H1 (cell line): ENCODE results near the gene COL6A3. TPM values are rescaled to one million over a fixed set of nuclear protein-coding genes. Genes with fewer than 3 reads are reported as not detected.

Source experiments
- ASH2L ChIP-seq: fragments of 200-600, 300-600 bp; sonication (generic); IDR thresholded peaks from one replicate; pipeline ENCODE4 v1.7.1; 2017; ENCODE audit warnings: low read length
- CBX5 ChIP-seq: fragments of 300-800, 300-1000 bp; sonication (generic); IDR thresholded peaks from 2 replicates; pipeline ENCODE4 v1.7.1; 2016; ENCODE audit warnings: antibody characterized with exemption, low read length, low read depth
- CTBP2 ChIP-seq: IDR thresholded peaks from 2 replicates; pipeline ENCODE4 v1.7.0; 2011; ENCODE audit warnings: borderline replicate concordance, mild to moderate bottlenecking, moderate library complexity, mixed read lengths, low read length; ENCODE audit not compliant: insufficient read depth, insufficient read length
- EGR1 ChIP-seq: IDR thresholded peaks from 2 replicates; pipeline ENCODE4 v1.6.1; 2011; ENCODE audit warnings: low read depth, low read length, borderline replicate concordance
- EZH2 ChIP-seq: fragments of 200-600 bp; sonication (generic); IDR thresholded peaks from 2 replicates; pipeline ENCODE4 v1.7.1; 2012; ENCODE audit warnings: low read depth, mild to moderate bottlenecking, moderate library complexity, low read length, inconsistent platforms; ENCODE audit not compliant: severe bottlenecking
- FOSL1 ChIP-seq: IDR thresholded peaks from 2 replicates; pipeline ENCODE4 v1.6.1; 2011; ENCODE audit warnings: mild to moderate bottlenecking, low read depth, low read length, moderate library complexity; ENCODE audit not compliant: insufficient read depth
- KDM1A ChIP-seq: fragments of 200-600, 300-600 bp; sonication (generic); IDR thresholded peaks from 2 replicates; pipeline ENCODE4 v1.7.1; 2016; ENCODE audit warnings: mild to moderate bottlenecking, low read length, borderline replicate concordance
- POLR2AphosphoS5 ChIP-seq: IDR thresholded peaks from 2 replicates; pipeline ENCODE4 v1.6.1; 2011; ENCODE audit warnings: low read depth, low read length
- RAD21 ChIP-seq, 2 experiments: IDR thresholded peaks in 1 of 2; conservative IDR thresholded peaks in 1 of 2; 2 replicates each; pipeline ENCODE4 v1.6.1; 2011; ENCODE audit warnings: low read depth in 2 of 2, low read length in 2 of 2, improper control_type of control experiment in 1 of 2, inconsistent platforms in 1 of 2, mild to moderate bottlenecking in 1 of 2, moderate library complexity in 1 of 2
- RBBP5 ChIP-seq: IDR thresholded peaks from 2 replicates; pipeline ENCODE4 v1.7.1; 2012; ENCODE audit warnings: low read depth, mild to moderate bottlenecking, inconsistent platforms, low read length, moderate library complexity, borderline replicate concordance
- RXRA ChIP-seq: IDR thresholded peaks from 2 replicates; pipeline ENCODE4 v1.6.1; 2011; ENCODE audit warnings: low read depth, mild to moderate bottlenecking, low read length, moderate library complexity; ENCODE audit not compliant: insufficient read depth
- SAP30 ChIP-seq: fragments of 300-600 bp; sonication (generic); IDR thresholded peaks from 2 replicates; pipeline ENCODE4 v1.7.1; 2012; ENCODE audit warnings: low read length, moderate library complexity, mild to moderate bottlenecking, inconsistent platforms; ENCODE audit not compliant: insufficient read depth, insufficient replicate concordance
- SIX5 ChIP-seq: IDR thresholded peaks from 2 replicates; pipeline ENCODE4 v1.6.1; 2011; ENCODE audit warnings: mild to moderate bottlenecking, low read depth, low read length
- SP2 ChIP-seq: IDR thresholded peaks from 2 replicates; pipeline ENCODE4 v1.6.1; 2012; ENCODE audit warnings: mild to moderate bottlenecking, low read length, inconsistent platforms
- SRF ChIP-seq: IDR thresholded peaks from 2 replicates; pipeline ENCODE4 v1.6.1; 2011; ENCODE audit warnings: mild to moderate bottlenecking, low read depth, low read length, moderate library complexity
- TBP ChIP-seq: IDR thresholded peaks from 2 replicates; pipeline ENCODE4 v1.6.1; 2011; ENCODE audit warnings: low read depth, low read length, improper control_type of control experiment
- TCF12 ChIP-seq: IDR thresholded peaks from 2 replicates; pipeline ENCODE4 v1.6.1; 2011; ENCODE audit warnings: low read depth, mild to moderate bottlenecking, low read length
- polyA plus RNA-seq, 7 experiments: library from polyadenylated mRNA; depleted of rRNA in 3 of 7; stranded (reverse) in 5 of 7; unstranded in 2 of 7; fragments of >200 nt in 5 of 7; fragments of 200-250 nt in 2 of 7; gene quantifications; 1 replicate in 5 of 7; 2 replicates in 1 of 7; 4 replicates in 1 of 7; pipeline versions ENCODE4 v1.2.1 to v1.2.3, GENCODE V29; 2011 to 2013; ENCODE audit warnings: missing spikeins in 2 of 7, mixed read lengths in 2 of 7
- total RNA-seq: library from RNA; stranded (reverse); fragmentation: NEBNext Ultra II Directional; extraction: Animal tissue kit (Norgen Biotek cat#: 25700); gene quantifications from 2 replicates; pipeline ENCODE4 v1.2.1, GENCODE V29; 2021
- TF ChIP-seq, protein P1 (sequence below): IDR thresholded peaks from 2 replicates; pipeline ENCODE4 v1.6.1; 2012; ENCODE audit warnings: low read length, inconsistent platforms
- TF ChIP-seq, protein P2 (sequence below): IDR thresholded peaks from 2 replicates; pipeline ENCODE4 v1.6.1; 2012; ENCODE audit warnings: inconsistent platforms
- TF ChIP-seq, protein P3 (sequence below), 3 experiments: IDR thresholded peaks; 1 replicate in 2 of 3; 2 replicates in 1 of 3; pipeline versions ENCODE4 v1.5.1 to v1.6.1; 2011; ENCODE audit warnings: low read length in 3 of 3, mild to moderate bottlenecking in 3 of 3, inconsistent platforms in 2 of 3, low read depth in 1 of 3, moderate library complexity in 1 of 3; ENCODE audit not compliant: insufficient read depth in 1 of 3; ENCODE audit errors: control extremely low read depth in 1 of 3

The COL6A3 gene
- total and polyA plus RNA-seq, 2 of the 8 experiments (the other 6 are each of a cell fraction or from before 2014, with no cell fraction given) = 1.2 to 3.4 TPM

DNA sequence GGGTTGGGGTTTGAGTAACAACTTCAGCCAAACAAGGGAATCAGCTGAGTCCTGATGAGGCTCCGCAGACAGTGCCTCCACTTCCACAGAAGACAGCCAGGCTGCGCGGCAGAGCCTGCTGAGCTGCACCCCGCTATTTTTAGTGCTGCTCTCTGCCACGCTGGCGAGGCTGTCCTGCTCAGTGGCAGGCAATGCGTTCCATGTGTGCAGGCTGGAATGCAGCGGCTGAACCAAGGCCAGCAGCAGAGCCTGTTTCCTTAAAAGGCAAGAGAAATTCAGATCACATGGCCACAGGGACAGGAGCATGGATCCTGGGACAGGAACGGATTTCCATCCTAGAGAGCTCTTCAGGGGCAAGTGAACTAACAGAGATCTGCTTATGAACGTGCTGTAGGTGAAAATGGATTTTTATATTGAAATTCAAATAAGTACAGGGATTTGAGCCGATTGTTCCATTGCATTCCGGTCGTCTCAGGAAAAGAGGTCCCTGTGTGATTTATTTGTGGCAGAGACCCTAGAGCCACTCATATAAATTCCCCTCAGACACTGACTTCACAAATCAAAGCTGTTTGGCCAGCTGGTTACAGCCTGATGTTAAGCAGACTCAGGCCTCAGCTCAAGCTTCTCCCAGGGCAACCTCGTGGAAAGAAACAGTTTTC, 98.7 kb downstream of the COL6A3 start (continued):
- no peak for TF ChIP-seq RBBP5
- TF ChIP-seq, protein P1, sequence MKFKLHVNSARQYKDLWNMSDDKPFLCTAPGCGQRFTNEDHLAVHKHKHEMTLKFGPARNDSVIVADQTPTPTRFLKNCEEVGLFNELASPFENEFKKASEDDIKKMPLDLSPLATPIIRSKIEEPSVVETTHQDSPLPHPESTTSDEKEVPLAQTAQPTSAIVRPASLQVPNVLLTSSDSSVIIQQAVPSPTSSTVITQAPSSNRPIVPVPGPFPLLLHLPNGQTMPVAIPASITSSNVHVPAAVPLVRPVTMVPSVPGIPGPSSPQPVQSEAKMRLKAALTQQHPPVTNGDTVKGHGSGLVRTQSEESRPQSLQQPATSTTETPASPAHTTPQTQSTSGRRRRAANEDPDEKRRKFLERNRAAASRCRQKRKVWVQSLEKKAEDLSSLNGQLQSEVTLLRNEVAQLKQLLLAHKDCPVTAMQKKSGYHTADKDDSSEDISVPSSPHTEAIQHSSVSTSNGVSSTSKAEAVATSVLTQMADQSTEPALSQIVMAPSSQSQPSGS = no peak
- no peak for TF ChIP-seq SIX5
- TF ChIP-seq POLR2AphosphoS5 = no peak
- no peak for TF ChIP-seq KDM1A
- TF ChIP-seq, protein P2, sequence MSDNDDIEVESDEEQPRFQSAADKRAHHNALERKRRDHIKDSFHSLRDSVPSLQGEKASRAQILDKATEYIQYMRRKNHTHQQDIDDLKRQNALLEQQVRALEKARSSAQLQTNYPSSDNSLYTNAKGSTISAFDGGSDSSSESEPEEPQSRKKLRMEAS = peak; percentile 80
- TF ChIP-seq TBP = no peak
- TF ChIP-seq ASH2L = no peak
- TF ChIP-seq, protein P3, sequence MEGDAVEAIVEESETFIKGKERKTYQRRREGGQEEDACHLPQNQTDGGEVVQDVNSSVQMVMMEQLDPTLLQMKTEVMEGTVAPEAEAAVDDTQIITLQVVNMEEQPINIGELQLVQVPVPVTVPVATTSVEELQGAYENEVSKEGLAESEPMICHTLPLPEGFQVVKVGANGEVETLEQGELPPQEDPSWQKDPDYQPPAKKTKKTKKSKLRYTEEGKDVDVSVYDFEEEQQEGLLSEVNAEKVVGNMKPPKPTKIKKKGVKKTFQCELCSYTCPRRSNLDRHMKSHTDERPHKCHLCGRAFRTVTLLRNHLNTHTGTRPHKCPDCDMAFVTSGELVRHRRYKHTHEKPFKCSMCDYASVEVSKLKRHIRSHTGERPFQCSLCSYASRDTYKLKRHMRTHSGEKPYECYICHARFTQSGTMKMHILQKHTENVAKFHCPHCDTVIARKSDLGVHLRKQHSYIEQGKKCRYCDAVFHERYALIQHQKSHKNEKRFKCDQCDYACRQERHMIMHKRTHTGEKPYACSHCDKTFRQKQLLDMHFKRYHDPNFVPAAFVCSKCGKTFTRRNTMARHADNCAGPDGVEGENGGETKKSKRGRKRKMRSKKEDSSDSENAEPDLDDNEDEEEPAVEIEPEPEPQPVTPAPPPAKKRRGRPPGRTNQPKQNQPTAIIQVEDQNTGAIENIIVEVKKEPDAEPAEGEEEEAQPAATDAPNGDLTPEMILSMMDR (IDR thresholded peaks at IDR 0.05; ENCODE audit: control extremely low read depth in 1 of 3, insufficient read depth in 1 of 3, low read depth in 1 of 3, low read length in 3 of 3) = no peak
- TF ChIP-seq EZH2 = no peak
- TF ChIP-seq EGR1 = no peak
- no peak for TF ChIP-seq CTBP2
- TF ChIP-seq SAP30 = no peak
- no peak for TF ChIP-seq TCF12
- no peak for TF ChIP-seq RXRA
- no peak for TF ChIP-seq CBX5
- no peak for TF ChIP-seq RAD21 (IDR thresholded peaks at IDR 0.05 in 1 of 2, conservative IDR thresholded peaks at IDR 0.05 in 1 of 2; ENCODE audit: low read depth in 2 of 2, low read length in 2 of 2)
- no peak for TF ChIP-seq FOSL1
- peak; percentile 93 for TF ChIP-seq SRF
- no peak for TF ChIP-seq SP2
